GM12801 (cell line): ENCODE data around the gene C5orf63.

Experiments
- TF ChIP-seq, protein P1 (sequence below): IDR thresholded peaks from one replicate; pipeline ENCODE4 v1.5.1; 2011; ENCODE audit warnings: control low read depth; ENCODE audit not compliant: insufficient read length; ENCODE audit errors: extremely low read depth

Gene C5orf63

DNA sequence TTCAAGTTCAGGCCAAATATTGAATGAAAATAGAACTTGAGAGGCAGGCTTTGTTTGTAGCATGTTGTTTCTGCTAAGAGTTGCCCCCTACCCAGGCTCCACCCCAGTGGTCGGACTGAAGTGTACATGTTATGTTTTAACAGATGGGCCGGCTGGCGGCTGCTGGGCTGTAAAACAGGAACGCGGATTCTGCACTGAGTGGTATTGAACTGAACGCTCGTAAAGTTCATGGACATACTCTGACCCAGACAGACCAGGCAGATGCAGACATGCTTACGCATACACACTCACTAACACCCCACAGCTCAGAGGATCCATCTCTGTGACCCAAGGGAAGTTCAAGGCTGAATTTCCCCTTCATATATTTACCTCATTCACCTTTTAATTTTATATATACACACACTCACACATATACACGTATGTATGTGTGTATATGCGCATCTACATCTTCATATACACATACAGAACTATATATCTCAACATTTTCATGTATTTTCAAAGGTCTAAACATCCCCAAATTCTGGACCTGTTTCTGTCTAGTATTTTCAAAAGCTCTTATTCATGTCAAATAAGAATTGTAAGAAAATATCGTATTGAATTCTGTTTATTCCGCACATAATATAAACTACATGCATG is 44.4 kb downstream of the C5orf63 start:
- TF ChIP-seq, protein P1, sequence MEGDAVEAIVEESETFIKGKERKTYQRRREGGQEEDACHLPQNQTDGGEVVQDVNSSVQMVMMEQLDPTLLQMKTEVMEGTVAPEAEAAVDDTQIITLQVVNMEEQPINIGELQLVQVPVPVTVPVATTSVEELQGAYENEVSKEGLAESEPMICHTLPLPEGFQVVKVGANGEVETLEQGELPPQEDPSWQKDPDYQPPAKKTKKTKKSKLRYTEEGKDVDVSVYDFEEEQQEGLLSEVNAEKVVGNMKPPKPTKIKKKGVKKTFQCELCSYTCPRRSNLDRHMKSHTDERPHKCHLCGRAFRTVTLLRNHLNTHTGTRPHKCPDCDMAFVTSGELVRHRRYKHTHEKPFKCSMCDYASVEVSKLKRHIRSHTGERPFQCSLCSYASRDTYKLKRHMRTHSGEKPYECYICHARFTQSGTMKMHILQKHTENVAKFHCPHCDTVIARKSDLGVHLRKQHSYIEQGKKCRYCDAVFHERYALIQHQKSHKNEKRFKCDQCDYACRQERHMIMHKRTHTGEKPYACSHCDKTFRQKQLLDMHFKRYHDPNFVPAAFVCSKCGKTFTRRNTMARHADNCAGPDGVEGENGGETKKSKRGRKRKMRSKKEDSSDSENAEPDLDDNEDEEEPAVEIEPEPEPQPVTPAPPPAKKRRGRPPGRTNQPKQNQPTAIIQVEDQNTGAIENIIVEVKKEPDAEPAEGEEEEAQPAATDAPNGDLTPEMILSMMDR: no peak

DNA sequence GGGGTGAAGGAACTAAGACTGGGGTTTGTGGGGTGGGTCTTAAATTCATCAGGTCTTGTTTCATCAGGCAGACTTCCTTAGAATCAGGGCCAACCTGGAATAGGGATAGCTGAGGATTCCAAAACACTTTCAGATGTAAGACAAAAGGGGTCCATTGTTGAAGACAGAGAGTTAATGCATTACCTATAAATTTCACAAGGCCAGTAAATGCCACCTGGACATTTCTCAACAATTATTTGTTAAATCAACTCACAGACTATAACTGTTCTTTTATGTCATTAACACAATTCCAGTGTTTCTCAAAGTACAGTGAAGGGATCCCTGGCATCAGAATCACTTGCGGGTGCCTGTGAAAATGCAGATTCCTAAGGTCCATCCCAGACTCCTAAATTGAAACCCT is 45.8 kb downstream of the C5orf63 start:
- TF ChIP-seq, protein P1: no peak

DNA sequence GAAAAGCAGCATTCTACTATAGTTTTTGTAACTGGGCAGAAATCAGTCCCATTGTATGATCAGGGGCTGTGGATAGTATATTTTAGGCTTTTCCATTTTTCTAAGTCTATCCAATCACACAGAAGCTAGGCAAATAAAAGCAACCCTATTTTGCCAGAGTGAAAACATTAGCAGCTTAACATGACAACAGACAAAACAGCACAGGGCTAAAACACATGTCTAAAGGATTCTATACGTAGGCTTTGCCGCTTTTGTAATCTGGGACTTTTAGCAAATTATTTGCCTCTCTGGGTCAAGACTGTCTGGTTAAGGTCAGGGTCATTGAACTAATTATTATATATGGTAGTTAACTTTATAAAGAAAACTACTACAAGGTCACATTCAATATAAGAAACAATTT is 47.1 kb downstream of the C5orf63 start:
- TF ChIP-seq, protein P1: no peak

DNA sequence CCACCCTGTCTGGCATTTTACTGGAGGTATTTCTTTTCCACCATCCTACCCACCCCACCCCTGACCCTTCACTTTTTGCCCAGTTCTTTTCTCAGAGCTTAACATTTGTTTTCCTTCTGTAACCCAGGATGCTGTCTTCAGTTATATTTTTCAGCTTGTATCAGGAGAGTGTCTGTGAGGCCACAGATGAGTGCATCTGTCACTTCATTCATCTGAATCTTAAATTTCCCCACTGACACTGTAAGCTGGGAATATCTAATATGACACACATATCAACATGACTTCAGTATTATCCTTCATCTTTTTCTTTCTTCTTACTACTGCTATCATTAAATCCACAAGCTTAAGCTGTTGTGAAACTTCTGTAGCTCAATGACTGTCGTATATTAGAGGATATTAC is 47.8 kb downstream of the C5orf63 start:
- TF ChIP-seq, protein P1: no peak

DNA sequence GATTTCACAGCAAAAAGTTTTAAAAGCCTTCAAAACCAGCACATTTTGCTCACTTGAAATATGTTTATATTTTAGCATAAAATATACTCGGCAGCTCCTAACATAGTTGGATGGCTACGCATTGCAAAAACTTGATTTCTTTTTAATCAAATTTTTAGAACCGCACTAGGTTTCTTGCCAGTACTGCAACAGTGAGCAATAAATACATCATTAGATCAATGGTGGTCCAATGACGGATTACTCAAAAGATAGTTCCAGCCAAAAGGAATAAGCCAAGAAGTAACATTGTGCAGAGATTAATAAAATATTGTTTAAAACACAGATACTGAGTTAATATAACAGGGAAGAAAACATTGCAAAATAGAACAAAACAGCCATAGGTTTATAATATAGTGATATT is 48.5 kb downstream of the C5orf63 start:
- TF ChIP-seq, protein P1: no peak

DNA sequence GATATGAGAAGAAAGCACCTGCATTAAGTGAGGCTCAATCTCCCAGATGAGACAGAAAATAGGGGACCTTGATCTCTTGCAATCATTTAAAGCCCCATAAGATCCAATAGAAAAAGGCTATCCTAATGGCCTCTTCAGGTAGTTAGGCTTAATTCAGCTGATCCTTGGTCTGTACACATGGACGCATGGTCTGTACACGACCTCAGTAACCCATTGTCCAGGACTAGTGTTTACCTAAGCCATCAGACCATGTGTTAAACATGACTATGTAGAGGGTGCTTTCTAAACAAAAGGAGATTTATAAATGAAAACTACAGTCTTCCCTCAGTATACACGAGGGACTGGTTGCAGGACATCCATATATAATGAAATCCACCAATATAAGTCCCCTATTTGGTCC is 50.5 kb downstream of the C5orf63 start:
- TF ChIP-seq, protein P1: no peak

DNA sequence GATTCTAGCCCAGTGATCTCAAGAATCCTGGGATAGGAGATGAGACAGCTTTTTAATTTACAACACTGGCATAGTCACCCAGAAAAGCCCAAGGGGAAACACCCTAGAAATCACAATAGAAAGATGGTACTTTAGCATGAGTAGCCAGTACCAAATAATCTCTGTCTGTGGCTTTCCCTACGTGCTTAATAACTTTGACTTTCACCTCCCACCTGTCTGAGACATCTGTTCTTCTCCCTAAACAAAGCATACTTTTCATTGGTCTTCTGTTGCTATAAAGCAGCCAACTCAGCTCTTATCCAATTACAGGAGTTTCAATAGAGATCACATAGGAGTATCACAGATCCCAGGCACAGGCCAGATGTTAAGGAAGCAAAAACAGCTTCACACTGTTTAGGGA is 53.4 kb downstream of the C5orf63 start:
- TF ChIP-seq, protein P1: no peak
